ACHN (cell line): ENCODE measurements around the gene IQCH.

ENCODE experiments used
- DNase-seq: peaks from one replicate; pipeline ENCODE4 v3.0.0-alpha.2; 2015
- in situ Hi-C: cut with HindIII; loops from 2 replicates; pipeline ENCODE4 v1.10.0; 2017; ENCODE audit warnings: low sequenced_read_pairs, low pct_ligation_motif_present, low pct_unique_long_range_greater_than_20kb

Gene IQCH

GRCh38 chr15:67254238-67255175, at the start of gene IQCH, which contains the start of gene AAGAB:
TSS of gene IQCH (plus strand) at chr15:67254786. CDS start at chr15:67254897, 111 bp downstream.
TSS of gene AAGAB (minus strand) at chr15:67254661. CDS start at chr15:67254631, 30 bp downstream.
- peak; percentile 93 for DNase-seq
- in situ Hi-C loops, result no loop called here

- in situ Hi-C loops, result no loop called here
- DNase-seq, result no peak
Observed at GRCh38 chr15:67207555-67208207, 46.9 kb upstream of the IQCH start.

- in situ Hi-C loops, result no loop called here
- no peak for DNase-seq
Observed at GRCh38 chr15:67208396-67208795, 46.2 kb upstream of the IQCH start.

- DNase-seq, result no peak
- in situ Hi-C loops, result no loop called here
Observed at GRCh38 chr15:67210555-67211168, 43.9 kb upstream of the IQCH start.

GRCh38 chr15:67212684-67213367, 41.8 kb upstream of the IQCH start:
- in situ Hi-C loops, result no loop called here
- DNase-seq, result no peak

- no peak for DNase-seq
- in situ Hi-C loops, result no loop called here
Observed at GRCh38 chr15:67215102-67215501, 39.5 kb upstream of the IQCH start.

GRCh38 chr15:67216859-67217258, 37.7 kb upstream of the IQCH start:
- in situ Hi-C loops, result no loop called here
- no peak for DNase-seq

GRCh38 chr15:67218428-67218827, 36.2 kb upstream of the IQCH start:
- in situ Hi-C loops, result no loop called here
- no peak for DNase-seq

GRCh38 chr15:67219288-67219687, 35.3 kb upstream of the IQCH start:
- in situ Hi-C loops, result no loop called here
- DNase-seq, result no peak

GRCh38 chr15:67224889-67225288, 29.7 kb upstream of the IQCH start:
- no peak for DNase-seq
- in situ Hi-C loops, result no loop called here

GRCh38 chr15:67225336-67225735, 29.2 kb upstream of the IQCH start:
- in situ Hi-C loops, result no loop called here
- DNase-seq, result no peak

GRCh38 chr15:67227431-67227830, 27.2 kb upstream of the IQCH start:
- DNase-seq, result no peak
- in situ Hi-C loops, result no loop called here

- DNase-seq, result no peak
- in situ Hi-C loops, result no loop called here
Observed at GRCh38 chr15:67227846-67228245, 26.7 kb upstream of the IQCH start.

- no peak for DNase-seq
- in situ Hi-C loops, result no loop called here
Observed at GRCh38 chr15:67228286-67228685, 26.3 kb upstream of the IQCH start.

- in situ Hi-C loops, result no loop called here
- DNase-seq, result no peak
Observed at GRCh38 chr15:67230504-67230903, 24.1 kb upstream of the IQCH start.

- in situ Hi-C loops, result no loop called here
- DNase-seq, result no peak
Observed at GRCh38 chr15:67232591-67232990, 22.0 kb upstream of the IQCH start.

- peak; percentile 42 for DNase-seq
- in situ Hi-C loops, result no loop called here
Observed at GRCh38 chr15:67240235-67241131, 14.1 kb upstream of the IQCH start.
